Fibroblast of mammary gland (primary cell): ENCODE measurements around the gene AK2.
"Not testable (repeated sequence)": the region's sequence is repeated elsewhere in the genome, so short reads cannot be mapped to it uniquely, and the experiment has no call there.

ENCODE experiments used
- DNase-seq: peaks from one replicate; pipeline ENCODE4 v3.0.0-alpha.2; 2010; ENCODE audit warnings: low read depth
- H3K4me3 ChIP-seq: 2 replicates; pipeline ENCODE4 v1.5.1; 2011; ENCODE audit warnings: low read depth, mild to moderate bottlenecking, low read length, moderate library complexity; ENCODE audit not compliant: control insufficient read depth
- CTCF ChIP-seq: conservative IDR thresholded peaks from 2 replicates; pipeline ENCODE4 v1.5.1; 2011; ENCODE audit warnings: low read depth, low read length, inconsistent platforms; ENCODE audit not compliant: control insufficient read depth, insufficient read depth

Gene AK2

GRCh38 chr1:33000427-33001026, 36.2 kb downstream of the AK2 start:
- no peak for TF ChIP-seq CTCF
- no peak for DNase-seq
- no peak overlapping the region for H3K4me3 ChIP-seq

- no peak for TF ChIP-seq CTCF
- peak; percentile 29 for DNase-seq
- H3K4me3 ChIP-seq = no peak overlapping the region
Observed at GRCh38 chr1:32998997-32999396, 37.7 kb downstream of the AK2 start.

DNA sequence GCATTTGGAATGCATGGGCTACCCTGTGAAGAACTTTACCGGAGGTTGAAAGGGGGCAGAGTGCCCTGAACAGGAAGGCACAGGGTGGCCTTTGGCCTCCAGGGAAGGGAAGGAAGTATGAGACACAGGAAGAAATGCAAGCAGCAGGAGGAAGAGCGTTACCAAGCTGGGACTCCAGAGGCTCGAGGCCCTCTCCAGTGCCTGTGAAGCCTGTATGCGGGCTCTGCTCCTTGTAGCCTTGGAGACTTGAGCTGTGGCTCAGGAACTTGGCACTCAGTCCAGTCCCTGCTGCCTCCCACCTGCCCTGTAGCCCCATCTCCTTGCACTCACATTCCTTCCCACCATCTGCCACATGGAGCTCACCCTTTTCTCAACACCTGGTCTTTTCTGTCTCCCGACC, 38.6 kb downstream of the AK2 start:
- H3K4me3 ChIP-seq = no peak overlapping the region
- DNase-seq = peak; percentile 30
- TF ChIP-seq CTCF = no peak

DNA sequence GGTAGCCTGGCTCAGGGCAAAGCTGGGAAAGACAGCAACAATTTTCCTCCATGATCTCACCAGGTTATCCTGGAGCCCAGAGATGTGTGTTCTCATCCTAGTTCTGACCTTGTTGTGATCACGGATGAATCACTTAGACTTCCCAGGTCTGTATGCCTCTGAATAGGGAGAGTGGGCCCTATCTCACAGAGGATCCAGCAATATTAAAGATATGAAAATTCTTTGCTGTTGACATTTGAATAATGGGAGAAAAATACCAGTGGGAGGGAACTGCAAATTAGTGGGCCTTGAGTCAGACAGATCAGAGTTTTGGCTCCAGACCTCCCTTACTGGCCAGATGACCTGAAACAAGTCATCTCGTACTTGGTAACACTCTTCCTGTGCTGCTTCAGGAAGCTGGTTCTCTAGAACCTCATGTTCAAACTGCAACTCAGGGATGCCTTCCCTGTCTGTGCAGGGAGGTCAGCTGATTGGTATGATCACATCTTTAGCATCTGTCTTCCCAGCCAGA, 39.2 kb downstream of the AK2 start:
- H3K4me3 ChIP-seq = no peak overlapping the region
- TF ChIP-seq CTCF = no peak
- DNase-seq = peak; percentile 92

DNA sequence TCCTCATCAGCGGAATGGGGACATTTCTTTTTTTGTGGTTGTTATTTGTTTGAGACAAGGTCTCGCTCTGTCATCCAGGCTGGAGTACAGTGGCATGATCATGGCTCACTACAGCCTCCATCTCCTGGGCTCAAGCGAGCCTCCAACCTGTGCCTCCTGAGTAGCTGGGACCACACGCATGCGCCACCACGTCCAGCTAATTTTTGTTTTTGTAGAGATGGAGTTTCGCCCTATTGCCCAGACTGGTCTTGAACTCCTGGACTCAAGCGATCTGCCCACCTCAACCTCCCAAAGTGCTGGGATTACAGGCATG, 43.4 kb downstream of the AK2 start:
- H3K4me3 ChIP-seq, DNase-seq: not testable (repeated sequence)

DNA sequence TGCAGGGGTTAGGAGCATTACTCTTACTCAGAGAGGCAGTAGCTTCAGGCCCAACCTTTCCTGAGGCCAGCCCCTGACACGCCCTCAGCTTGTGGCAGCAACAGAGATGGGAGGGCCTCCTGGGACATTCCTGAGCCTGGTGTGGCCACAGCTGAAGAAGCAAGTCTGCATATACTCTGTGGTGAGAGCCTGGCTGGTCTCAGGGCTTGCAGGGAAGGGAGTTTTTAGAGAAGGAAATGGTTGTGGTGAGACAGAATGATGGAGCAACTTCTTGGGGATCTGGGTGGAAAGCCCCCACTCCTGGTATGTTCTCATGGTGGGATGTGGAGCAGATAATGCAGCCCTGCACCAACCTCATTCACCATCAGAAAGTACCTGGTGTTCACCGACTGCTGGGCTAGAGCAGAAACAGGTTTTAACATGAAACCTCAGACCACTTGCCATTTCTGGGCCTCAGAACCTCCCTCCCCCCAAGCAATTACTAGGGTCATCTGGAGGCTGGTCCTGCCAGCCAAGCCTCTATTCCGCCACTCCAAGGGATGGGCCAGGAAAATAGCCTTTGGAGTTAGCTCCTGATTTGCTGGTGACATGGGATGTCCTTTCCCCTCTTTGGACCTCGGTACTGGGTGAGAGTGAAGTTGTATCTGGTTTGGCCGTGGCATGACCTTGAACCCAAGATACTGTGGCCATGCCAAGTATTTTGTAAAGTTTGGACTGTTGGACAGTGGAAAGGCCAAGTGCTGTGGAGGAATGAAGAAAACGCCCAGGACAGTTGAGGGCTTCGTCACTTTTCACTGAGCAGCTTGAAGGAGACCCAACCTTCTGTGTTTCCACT, 44.0 kb downstream of the AK2 start:
- no peak for TF ChIP-seq CTCF
- H3K4me3 ChIP-seq = no peak overlapping the region
- peak; percentile 94 for DNase-seq

GRCh38 chr1:32991819-32992488, 44.7 kb downstream of the AK2 start:
- no peak overlapping the region for H3K4me3 ChIP-seq
- DNase-seq = no peak
- no peak for TF ChIP-seq CTCF
